ENCODE measurements around the gene RBM34.

Gene RBM34

GRCh38 chr1:235156265-235156664 is 4.8 kb downstream of the RBM34 start:
- no peak overlapping the region for H3K9ac ChIP-seq (ENCODE audit: low read depth, low read length, poor library complexity, severe bottlenecking)
- peaks cover 31% of the 10 kb centered on the region for H3K4me1 ChIP-seq (ENCODE audit: insufficient read depth, low read length, poor library complexity, severe bottlenecking)
- H3F3A ChIP-seq (ENCODE audit: low read depth) = no peaks in the 10 kb centered on the region; the same call in 1 of the 2 replicates
- TF ChIP-seq EZH2phosphoT487 (IDR thresholded peaks at IDR 0.05; ENCODE audit: borderline replicate concordance) (no peak), CTCF (conservative IDR thresholded peaks at IDR 0.05; ENCODE audit: low read length) (peak; percentile 50)
- H3K4me2 ChIP-seq (ENCODE audit: low read depth, low read length, poor library complexity, severe bottlenecking) = peak overlapping the region; percentile 79
- no peaks in the 10 kb centered on the region for H4K20me1 ChIP-seq (ENCODE audit: insufficient read depth, low read length, poor library complexity, severe bottlenecking)
- peaks cover 55% of the 10 kb centered on the region for H3K79me2 ChIP-seq (ENCODE audit: insufficient read depth, low read length)
- H3K27me3 ChIP-seq (ENCODE audit: insufficient read depth, low read length, poor library complexity, severe bottlenecking) = no peaks in the 10 kb centered on the region
- H3K9me3 ChIP-seq (ENCODE audit: insufficient read depth, low read depth, low read length) = no peaks in the 10 kb centered on the region
- no peak overlapping the region for H2AFZ ChIP-seq (ENCODE audit: low read length)
- H3K36me3 ChIP-seq (ENCODE audit: insufficient read depth, low read length) = peaks cover 19% of the 10 kb centered on the region; the same call in 1 of the 2 replicates
- peak overlapping the region; percentile 39 for H3K4me3 ChIP-seq (ENCODE audit: low read length, poor library complexity, severe bottlenecking)
- no peaks in the 10 kb centered on the region for H3K9me2 ChIP-seq (replicated peaks; ENCODE audit: low read depth, low read length)

- no peaks in the 10 kb centered on the region; the same call in 1 of the 2 replicates for H3F3A ChIP-seq (ENCODE audit: low read depth)
- no peak for TF ChIP-seq EZH2phosphoT487 (IDR thresholded peaks at IDR 0.05; ENCODE audit: borderline replicate concordance)
- no peak for TF ChIP-seq CTCF (conservative IDR thresholded peaks at IDR 0.05; ENCODE audit: low read length)
- H2AFZ ChIP-seq (ENCODE audit: low read length) = no peak overlapping the region
- H4K20me1 ChIP-seq (ENCODE audit: insufficient read depth, low read length, poor library complexity, severe bottlenecking) = no peaks in the 10 kb centered on the region
- H3K9me2 ChIP-seq (replicated peaks; ENCODE audit: low read depth, low read length) = no peaks in the 10 kb centered on the region
- H3K27me3 ChIP-seq (ENCODE audit: insufficient read depth, low read length, poor library complexity, severe bottlenecking) = no peaks in the 10 kb centered on the region
- H3K79me2 ChIP-seq (ENCODE audit: insufficient read depth, low read length) = peaks cover 34% of the 10 kb centered on the region
- peaks cover 31% of the 10 kb centered on the region for H3K36me3 ChIP-seq (ENCODE audit: insufficient read depth, low read length)
- H3K4me1 ChIP-seq (ENCODE audit: insufficient read depth, low read length, poor library complexity, severe bottlenecking) = peaks cover 26% of the 10 kb centered on the region
- no peaks in the 10 kb centered on the region for H3K9me3 ChIP-seq (ENCODE audit: insufficient read depth, low read depth, low read length)
- no peak overlapping the region for H3K4me3 ChIP-seq (ENCODE audit: low read length, poor library complexity, severe bottlenecking)
- H3K4me2 ChIP-seq (ENCODE audit: low read depth, low read length, poor library complexity, severe bottlenecking) = peak overlapping the region; percentile 20
- H3K9ac ChIP-seq (ENCODE audit: low read depth, low read length, poor library complexity, severe bottlenecking) = no peak overlapping the region
Observed at GRCh38 chr1:235152235-235152634, 8.8 kb downstream of the RBM34 start.

GRCh38 chr1:235151033-235151432 is 10.0 kb downstream of the RBM34 start:
- no peaks in the 10 kb centered on the region for H3K9me3 ChIP-seq (ENCODE audit: insufficient read depth, low read depth, low read length)
- H3K36me3 ChIP-seq (ENCODE audit: insufficient read depth, low read length) = peaks cover 38% of the 10 kb centered on the region
- H4K20me1 ChIP-seq (ENCODE audit: insufficient read depth, low read length, poor library complexity, severe bottlenecking) = no peaks in the 10 kb centered on the region
- H3K4me1 ChIP-seq (ENCODE audit: insufficient read depth, low read length, poor library complexity, severe bottlenecking) = peaks cover 14% of the 10 kb centered on the region
- H2AFZ ChIP-seq (ENCODE audit: low read length) = no peak overlapping the region
- peaks cover 25% of the 10 kb centered on the region for H3K79me2 ChIP-seq (ENCODE audit: insufficient read depth, low read length)
- H3K4me2 ChIP-seq (ENCODE audit: low read depth, low read length, poor library complexity, severe bottlenecking) = peak overlapping the region; percentile 22
- TF ChIP-seq CTCF (conservative IDR thresholded peaks at IDR 0.05; ENCODE audit: low read length) = no peak
- no peak for TF ChIP-seq EZH2phosphoT487 (IDR thresholded peaks at IDR 0.05; ENCODE audit: borderline replicate concordance)
- H3K9ac ChIP-seq (ENCODE audit: low read depth, low read length, poor library complexity, severe bottlenecking) = no peak overlapping the region
- no peak overlapping the region for H3K4me3 ChIP-seq (ENCODE audit: low read length, poor library complexity, severe bottlenecking)
- H3F3A ChIP-seq (ENCODE audit: low read depth) = no peaks in the 10 kb centered on the region; the same call in 1 of the 2 replicates
- H3K27me3 ChIP-seq (ENCODE audit: insufficient read depth, low read length, poor library complexity, severe bottlenecking) = no peaks in the 10 kb centered on the region
- no peaks in the 10 kb centered on the region for H3K9me2 ChIP-seq (replicated peaks; ENCODE audit: low read depth, low read length)

Data from Loucy (cell line).